Measurements from ENCODE around the gene IL36B.

IL36B gene

DNA sequence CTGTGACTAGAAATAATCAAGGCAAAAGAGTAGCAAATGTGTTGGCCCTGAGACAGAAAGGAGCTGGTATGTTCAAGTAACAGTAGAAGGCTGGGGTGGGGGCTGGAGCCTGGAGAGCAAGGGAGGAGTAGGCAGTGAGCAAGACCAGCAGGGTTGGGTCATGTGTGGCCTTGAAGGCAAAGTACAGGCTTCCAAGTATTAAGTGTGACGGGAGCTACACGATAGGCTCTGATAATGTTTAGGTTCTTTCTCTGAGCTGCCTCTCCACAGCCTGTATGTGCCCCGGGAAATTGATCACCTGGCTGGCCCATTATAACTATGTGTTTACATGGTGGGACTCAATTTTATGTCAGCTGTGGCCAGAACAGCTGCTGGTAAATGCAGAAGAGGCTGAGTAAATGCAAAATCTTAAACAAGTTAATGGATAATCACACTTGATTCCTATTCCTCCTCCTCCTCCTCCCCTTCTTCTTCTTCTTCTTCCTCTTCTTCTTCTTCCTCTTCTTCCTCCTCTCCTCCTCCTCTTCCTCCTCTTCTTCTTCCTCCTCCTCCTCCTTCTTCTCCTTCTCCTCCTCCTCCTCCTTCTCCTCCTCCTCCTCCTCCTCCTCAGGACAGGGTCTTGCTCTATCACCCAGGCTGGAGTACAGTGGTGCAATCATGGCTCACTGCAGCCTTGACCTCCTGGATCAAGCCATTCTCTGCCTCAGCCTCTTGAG, 24.4 kb upstream of the IL36B start:
- FAIRE-seq (no peak), DNase-seq (ENCODE audit: insufficient read length, low spot score) (no peak)

DNA sequence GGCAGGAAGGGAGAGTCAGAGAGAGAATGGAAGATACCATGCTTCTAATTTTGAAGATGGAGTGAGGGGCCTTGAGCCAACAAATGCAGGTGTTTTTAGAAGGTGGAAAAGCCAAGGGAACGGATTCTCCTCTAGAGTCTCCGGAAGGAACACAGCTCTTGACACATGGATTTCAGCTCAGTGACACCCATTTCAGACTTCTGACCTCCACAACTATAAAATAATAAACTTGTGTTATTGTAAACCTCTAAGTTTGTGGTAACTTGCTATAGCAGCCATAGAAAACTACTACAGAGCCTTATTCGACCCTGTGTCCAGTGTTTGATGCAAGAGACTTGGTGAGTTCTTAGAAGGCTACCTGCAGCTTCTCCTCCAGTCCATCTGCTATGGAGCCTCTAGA, 22.9 kb upstream of the IL36B start:
- DNase-seq (ENCODE audit: insufficient read length, low spot score) (no peak), FAIRE-seq (no peak)

DNA sequence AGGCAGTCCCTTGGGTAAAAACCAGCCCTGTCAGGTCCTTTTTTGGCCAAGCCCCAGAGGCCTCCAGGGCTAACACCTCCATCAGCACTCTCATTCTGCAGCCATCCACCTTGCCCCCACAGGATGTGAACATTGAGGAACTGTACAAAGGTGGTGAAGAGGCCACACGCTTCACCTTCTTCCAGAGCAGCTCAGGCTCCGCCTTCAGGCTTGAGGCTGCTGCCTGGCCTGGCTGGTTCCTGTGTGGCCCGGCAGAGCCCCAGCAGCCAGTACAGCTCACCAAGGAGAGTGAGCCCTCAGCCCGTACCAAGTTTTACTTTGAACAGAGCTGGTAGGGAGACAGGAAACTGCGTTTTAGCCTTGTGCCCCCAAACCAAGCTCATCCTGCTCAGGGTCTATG, 22.4 kb upstream of the IL36B start:
- no peak for FAIRE-seq
- no peak for DNase-seq (ENCODE audit: insufficient read length, low spot score)

GRCh38 chr2:113073325-113073834, 20.7 kb upstream of the IL36B start:
- no peak for DNase-seq (ENCODE audit: insufficient read length, low spot score)
- no peak for FAIRE-seq

- FAIRE-seq = no peak
- no peak for DNase-seq (ENCODE audit: insufficient read length, low spot score)
Observed at GRCh38 chr2:113072584-113072983, 19.9 kb upstream of the IL36B start.

GRCh38 chr2:113070606-113070975, 17.9 kb upstream of the IL36B start:
- no peak for FAIRE-seq
- no peak for DNase-seq (ENCODE audit: insufficient read length, low spot score)

DNA sequence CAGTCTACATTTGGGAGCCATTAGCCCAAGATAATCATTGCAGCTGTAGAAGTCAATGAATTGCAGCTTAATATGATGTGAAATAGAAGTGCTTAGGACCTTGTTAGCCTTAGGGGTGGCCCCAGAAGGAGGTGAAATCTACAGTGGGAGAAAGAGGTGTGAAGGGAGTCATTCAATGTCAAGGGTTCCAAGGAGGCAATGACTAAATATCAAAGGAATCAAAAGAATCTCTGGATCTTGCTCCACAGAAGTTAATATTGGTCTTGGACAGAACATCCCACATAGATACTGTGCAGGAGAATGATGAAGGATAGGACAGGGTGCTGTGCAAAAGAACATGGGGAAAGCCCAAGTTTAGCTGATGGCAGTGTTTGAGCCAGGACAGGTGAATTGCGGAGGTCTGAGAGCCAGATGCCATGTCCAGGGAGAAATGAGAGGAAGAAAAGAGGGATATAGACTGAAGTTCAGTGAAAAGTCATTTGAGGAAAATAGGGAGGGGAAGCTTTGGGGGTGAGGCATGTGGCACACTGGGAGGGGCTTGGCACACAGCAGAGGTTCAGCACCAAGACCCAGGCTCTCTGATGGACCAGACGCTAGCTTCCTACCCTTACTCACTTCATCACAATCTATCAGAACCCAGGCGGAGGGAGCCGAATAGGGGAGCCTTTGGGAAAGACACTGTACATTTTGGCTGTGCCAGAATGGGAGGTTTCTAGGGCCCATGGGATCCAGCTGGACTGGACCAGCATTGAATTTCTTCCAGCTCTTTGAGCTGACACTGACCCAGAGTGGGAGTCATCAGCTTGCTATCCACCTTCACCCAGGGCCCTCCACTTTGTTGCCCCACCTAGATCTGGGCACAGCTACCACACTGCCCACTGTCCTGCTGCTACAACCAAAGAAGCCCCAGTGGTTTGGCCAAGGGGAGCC, 17.3 kb upstream of the IL36B start:
- DNase-seq (ENCODE audit: insufficient read length, low spot score) = no peak
- FAIRE-seq = no peak

DNA sequence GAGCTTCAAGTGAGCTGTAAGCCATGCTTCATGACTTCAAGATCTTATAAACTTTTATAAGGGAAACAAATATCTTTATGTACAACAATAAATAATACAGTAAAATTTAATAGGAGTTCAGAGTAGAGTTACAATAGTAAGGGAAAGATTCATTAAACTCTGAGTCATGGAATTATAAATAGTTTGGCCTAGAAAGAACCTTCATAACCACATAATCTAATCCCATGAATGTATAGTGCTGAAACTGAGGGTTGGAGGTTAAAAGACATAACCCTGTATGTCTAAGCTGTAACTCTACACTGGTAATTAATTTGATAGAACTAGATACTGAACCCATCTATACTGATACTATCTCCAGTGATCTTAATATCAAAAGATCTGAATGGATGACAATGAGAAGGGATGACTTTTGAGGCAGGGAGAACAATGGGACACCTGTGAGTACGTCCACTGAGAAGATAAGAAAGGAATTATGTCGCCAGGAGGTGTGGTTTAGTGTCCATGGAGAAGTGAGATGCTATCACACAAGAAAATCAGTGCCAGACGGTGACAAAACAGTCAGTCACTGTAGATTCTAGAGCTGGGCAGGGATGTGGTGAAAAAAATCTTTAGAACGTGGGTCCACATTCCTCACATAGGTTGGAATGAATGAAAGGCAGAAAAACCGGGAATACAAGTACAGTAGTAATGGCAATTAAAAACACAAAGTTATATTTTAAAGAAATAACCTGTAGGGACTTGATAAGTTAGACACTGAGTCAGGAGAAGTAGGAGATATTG, 16.2 kb upstream of the IL36B start:
- FAIRE-seq = no peak
- no peak for DNase-seq (ENCODE audit: insufficient read length, low spot score)

- no peak for DNase-seq (ENCODE audit: insufficient read length, low spot score)
- FAIRE-seq = no peak
Observed at GRCh38 chr2:113068249-113068648, 15.6 kb upstream of the IL36B start.

DNA sequence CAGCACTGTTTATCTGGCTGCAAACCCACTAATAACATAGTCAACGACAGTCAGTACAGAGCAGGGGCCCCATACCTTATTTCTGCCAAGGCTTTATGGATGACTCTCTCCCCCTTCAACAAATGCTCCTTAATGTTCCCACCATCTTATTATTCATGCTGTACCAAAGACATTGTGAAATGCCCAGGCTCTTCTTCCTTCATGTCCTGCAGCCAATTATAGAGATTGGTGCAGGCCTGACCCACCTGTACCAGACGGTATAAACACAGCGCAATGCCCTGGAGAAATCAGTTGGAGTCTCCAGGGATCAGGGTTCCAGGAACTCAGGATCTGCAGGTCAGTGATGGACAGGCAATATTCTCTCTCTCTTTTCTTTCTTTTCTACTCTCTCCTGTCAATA, 15.0 kb upstream of the IL36B start, which contains the start of gene IL1F10:
Gene IL1F10 (plus strand): TSS at position 290 of the 400 bp plus-strand sequence. CDS start 4,769 bp downstream, outside the sequence.
- DNase-seq (ENCODE audit: insufficient read length, low spot score) = no peak
- FAIRE-seq = no peak

- no peak for FAIRE-seq
- DNase-seq (ENCODE audit: insufficient read length, low spot score) = no peak
Observed at GRCh38 chr2:113064898-113065297, 12.2 kb upstream of the IL36B start.

DNA sequence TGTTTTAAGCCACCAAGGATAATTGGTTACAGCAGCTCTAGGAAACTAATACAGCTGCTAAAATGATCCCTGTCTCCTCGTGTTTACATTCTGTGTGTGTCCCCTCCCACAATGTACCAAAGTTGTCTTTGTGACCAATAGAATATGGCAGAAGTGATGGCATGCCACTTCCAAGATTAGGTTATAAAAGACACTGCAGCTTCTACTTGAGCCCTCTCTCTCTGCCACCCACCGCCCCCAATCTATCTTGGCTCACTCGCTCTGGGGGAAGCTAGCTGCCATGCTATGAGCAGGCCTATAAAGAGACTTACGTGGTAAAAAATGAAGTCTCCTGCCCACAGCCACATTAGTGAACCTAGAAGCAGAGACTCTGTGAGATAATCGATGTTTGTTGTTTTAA, 11.6 kb upstream of the IL36B start:
- no peak for FAIRE-seq
- no peak for DNase-seq (ENCODE audit: insufficient read length, low spot score)

GRCh38 chr2:113061896-113062770, 9.5 kb upstream of the IL36B start:
- DNase-seq (ENCODE audit: insufficient read length, low spot score) (no peak), FAIRE-seq (no peak)

DNA sequence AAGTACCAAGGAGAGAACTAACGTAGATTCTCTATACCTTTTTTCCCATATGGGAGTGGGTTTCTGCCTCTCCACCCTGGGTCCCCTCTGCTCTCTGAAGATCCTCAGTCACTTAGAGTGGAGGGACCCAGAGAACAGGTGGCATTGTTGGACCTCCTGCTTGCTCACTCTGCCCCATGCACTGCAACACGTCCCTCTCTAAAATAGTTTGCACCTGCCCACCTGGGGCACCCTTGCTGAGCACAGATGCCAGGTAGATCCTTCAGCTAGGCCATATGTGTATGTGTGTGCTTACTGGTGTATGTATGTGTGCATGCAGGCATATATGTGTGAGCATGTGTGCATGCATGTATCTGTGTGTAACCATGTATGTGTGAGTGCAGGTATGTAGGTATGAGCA, 8.6 kb upstream of the IL36B start:
- FAIRE-seq (no peak), DNase-seq (ENCODE audit: insufficient read length, low spot score) (no peak)

- FAIRE-seq = no peak
- DNase-seq (ENCODE audit: insufficient read length, low spot score) = no peak
Observed at GRCh38 chr2:113060796-113061195, 8.1 kb upstream of the IL36B start.

DNA sequence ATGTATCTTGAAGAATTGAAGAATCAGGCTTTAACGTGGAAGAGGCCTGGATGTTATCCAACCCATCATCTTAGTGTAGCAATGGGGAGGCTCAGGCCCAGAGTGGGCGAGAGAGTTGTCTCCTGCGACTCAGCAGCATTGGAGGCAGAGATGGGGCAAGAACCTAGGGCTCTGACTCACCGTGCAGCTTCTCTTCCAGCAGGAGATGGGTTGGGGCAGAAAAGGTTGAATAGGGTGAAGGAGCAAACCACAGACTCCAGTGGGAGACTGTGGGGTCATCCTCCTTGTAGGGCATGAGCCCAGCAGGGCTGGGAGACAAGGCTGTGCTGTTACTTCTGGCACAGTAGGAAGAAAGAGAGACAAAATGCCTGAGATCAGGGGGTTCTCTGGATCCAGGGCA, 7.7 kb upstream of the IL36B start:
- no peak for DNase-seq (ENCODE audit: insufficient read length, low spot score)
- FAIRE-seq = no peak

DNA sequence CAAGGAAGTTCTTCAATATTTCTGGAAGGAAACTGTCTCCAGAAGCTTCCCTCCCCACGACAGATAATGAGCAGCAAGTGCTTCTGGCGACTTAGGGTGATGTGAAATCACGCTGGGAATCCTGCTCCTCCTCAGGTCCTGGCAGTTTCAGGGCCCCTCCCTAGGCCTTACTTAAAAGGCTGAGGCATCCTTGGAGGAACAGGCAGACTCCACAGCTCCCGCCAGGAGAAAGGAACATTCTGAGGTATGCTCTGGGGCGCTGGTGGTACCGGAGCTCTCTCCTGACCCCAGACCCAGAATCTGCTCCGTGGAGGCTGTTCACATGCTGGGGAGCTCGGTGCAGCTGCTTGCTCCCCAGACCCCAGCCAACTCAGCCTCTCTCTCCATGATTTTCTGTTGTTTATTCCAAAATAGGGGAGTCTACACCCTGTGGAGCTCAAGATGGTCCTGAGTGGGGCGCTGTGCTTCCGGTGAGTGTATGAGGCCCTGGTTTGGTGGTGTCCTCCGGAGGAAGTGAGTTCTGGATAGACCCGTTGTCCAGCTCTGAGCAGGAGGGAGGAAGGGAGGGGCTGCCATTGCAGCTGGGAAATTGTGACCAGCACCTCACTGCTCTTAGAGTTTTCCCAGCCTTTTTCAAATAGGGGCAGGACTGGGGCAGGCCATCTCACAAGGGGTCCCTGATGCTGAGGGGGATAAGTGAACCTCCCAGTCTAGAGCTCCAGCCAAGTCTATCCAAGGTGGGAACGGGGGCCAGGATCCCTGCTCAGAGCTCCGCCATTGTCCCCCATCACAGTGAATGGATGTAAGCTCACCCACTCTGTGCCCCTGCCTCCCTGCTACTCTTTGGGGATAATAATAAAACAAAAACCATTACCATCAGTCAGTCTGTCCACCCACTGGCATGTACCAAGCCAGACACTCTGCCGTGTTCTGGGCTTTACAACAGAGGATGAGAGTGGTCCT, 6.6 kb upstream of the IL36B start, which contains the start of gene IL36RN:
Gene IL36RN (plus strand): TSS at position 201 of the 963 bp plus-strand sequence. CDS start 241 bp downstream, at position 442.
- DNase-seq (ENCODE audit: insufficient read length, low spot score) (no peak), FAIRE-seq (no peak)

DNA sequence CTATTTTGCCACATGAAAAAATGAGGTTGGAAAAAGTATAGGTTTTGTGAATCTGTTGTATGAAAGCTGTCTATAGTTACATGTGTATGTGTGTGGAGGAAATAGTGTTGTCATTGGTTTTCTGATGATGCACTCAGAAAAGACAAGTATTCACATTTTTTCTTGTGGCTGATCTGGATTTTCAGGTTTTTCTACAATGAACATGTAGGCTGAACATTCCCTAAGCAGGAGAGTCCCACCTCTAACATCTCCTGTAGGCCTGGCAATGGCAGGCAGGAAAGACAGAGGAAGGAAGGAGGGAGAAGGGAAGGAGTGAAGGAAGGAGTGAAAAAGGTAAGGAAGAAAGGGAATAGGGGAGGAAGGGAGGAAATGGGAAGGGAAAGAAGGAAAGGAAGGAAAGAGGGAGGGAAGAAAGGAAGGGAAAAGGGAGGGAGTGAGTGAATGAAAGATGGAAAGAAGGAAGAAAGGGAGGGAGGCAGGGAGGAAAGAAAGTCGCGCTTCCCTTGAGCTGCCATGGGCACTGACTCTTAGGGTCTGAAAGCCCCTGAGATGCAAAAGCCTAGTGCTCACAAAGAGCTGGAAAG, 5.8 kb upstream of the IL36B start:
- DNase-seq (ENCODE audit: insufficient read length, low spot score) = no peak
- no peak for FAIRE-seq
